ENCODE data around the gene TWIST1.

- TF ChIP-seq CTCF (IDR thresholded peaks at IDR 0.05) (no peak), EP300 (IDR thresholded peaks at IDR 0.05) (no peak), POLR2A (IDR thresholded peaks at IDR 0.05) (no peak)
Measured at GRCh38 chr7:19145434-19146115, 28.1 kb upstream of the TWIST1 start.
